ENCODE measurements around the gene YIPF4. TPM values are rescaled to one million over a fixed set of nuclear protein-coding genes. Genes with fewer than 3 reads are reported as not detected.
A peak's percentile ranks its signal among the peaks of the same experiment; 100 is the strongest.

Gene YIPF4
- 10.6 TPM for total RNA-seq

DNA sequence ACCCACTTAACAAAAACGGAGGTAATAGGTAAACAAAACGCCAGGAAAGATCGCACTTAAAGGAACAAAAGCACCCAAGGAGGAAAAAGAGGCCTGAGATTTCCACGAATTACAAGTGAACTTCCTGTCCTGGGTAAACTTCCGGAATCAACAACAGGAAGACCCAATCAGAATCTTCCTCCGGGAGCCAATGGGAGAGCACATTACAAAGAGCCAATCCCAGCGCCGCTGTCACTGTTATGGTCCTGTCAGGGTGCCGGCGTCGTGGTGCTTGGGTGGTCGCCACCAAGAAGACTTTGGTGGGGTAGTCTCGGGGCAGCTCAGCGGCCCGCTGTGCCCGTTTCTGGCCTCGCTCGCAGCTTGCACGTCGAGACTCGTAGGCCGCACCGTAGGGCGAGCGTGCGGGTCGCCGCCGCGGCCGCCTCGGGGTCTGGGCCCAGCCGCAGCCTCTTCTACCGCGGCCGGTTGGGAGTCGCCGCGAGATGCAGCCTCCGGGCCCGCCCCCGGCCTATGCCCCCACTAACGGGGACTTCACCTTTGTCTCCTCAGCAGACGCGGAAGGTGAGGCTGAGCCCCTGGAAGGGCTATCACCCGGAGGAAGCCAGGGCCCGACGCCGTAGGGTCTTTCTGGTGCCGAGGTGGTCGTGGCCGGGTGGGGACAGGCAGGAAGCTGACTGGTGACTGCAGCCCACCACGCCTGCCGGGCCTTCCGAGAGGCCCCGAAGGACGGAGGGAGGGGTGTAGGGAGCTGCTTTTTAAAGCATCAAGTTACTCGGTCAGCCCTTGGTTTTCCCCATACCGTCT, at the start of gene YIPF4:
Gene YIPF4, plus strand, starts transcription at position 231 of the 804 bp plus-strand sequence. Its CDS starts 252 bp downstream, at position 483.
- no peaks in the 10 kb centered on the region for H3K9me3 ChIP-seq
- H3K27me3 ChIP-seq, result no peaks in the 10 kb centered on the region
- peaks cover 50% of the 10 kb centered on the region for H3K4me1 ChIP-seq
- intact Hi-C loops (cut with DNase I), result no loop called here
- H3K36me3 ChIP-seq, result peaks cover 0 to 7% of the 10 kb centered on the region in 2 donors
- TF ChIP-seq POLR2AphosphoS5 (IDR thresholded peaks at IDR 0.05; ENCODE audit: insufficient read depth in 1 of 2, low read depth in 1 of 2) (peak; percentile 78 to 87), CTCF (IDR thresholded peaks at IDR 0.05) (no peak)
- peak within 1 kb of the TSS; percentile 96 to 99 for H3K4me3 ChIP-seq
- DNase-seq (ENCODE audit: extremely low spot score in 2 of 2), result peak in 1 of 2 donors; percentile 93
- peak within 1 kb of the TSS; percentile 83 for H3K27ac ChIP-seq

DNA sequence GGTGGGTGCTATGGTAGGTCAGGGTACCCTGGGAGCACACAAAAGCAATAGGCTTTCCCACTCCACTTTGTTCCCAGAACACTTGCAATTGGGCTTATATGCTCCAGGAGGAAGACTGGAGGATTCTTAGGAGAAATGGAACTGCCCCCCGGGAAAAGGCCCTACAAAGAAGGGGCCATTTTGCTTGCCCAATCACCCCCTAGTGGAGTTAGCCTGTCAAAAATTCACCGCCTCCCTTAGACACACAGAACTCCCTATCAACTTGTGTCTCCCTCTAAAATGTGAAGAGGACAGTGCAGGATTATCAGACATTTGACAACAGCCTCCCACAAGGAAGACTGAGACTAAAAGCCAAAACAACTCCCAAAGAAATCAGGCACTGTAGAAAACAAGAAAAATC, 49.5 kb upstream of the YIPF4 start:
- H3K36me3 ChIP-seq, result peaks cover 0 to 13% of the 10 kb centered on the region in 2 donors
- H3K9me3 ChIP-seq, result no peaks in the 10 kb centered on the region
- TF ChIP-seq POLR2AphosphoS5 (IDR thresholded peaks at IDR 0.05; ENCODE audit: insufficient read depth in 1 of 2, low read depth in 1 of 2) (no peak), POLR2A (IDR thresholded peaks at IDR 0.05) (no peak), CTCF (IDR thresholded peaks at IDR 0.05) (no peak)
- H3K27me3 ChIP-seq, result no peaks in the 10 kb centered on the region
- DNase-seq (ENCODE audit: extremely low spot score in 2 of 2), result no peak
- no peaks in the 10 kb centered on the region for H3K4me1 ChIP-seq
- intact Hi-C loops (cut with DNase I), result no loop called here
- no peak overlapping the region for H3K4me3 ChIP-seq
- H3K27ac ChIP-seq, result no peak overlapping the region

GRCh38 chr2:32229635-32230034, 48.1 kb upstream of the YIPF4 start:
- intact Hi-C loops (cut with DNase I), result loop anchor here (10.0 kb wide), 1 partner anchor 465 kb away; no protein-coding TSS in a partner anchor
- Histone ChIP-seq H3K36me3 (peaks cover 0 to 5% of the 10 kb centered on the region in 2 donors), H3K4me3 (no peak overlapping the region), H3K27ac (no peak overlapping the region), H3K27me3 (no peaks in the 10 kb centered on the region), H3K4me1 (no peaks in the 10 kb centered on the region), H3K9me3 (no peaks in the 10 kb centered on the region)
- DNase-seq (ENCODE audit: extremely low spot score in 2 of 2), result no peak
- no peak for TF ChIP-seq POLR2A (IDR thresholded peaks at IDR 0.05)
- no peak for TF ChIP-seq POLR2AphosphoS5 (IDR thresholded peaks at IDR 0.05; ENCODE audit: insufficient read depth in 1 of 2, low read depth in 1 of 2)
- TF ChIP-seq CTCF (IDR thresholded peaks at IDR 0.05), result no peak

DNA sequence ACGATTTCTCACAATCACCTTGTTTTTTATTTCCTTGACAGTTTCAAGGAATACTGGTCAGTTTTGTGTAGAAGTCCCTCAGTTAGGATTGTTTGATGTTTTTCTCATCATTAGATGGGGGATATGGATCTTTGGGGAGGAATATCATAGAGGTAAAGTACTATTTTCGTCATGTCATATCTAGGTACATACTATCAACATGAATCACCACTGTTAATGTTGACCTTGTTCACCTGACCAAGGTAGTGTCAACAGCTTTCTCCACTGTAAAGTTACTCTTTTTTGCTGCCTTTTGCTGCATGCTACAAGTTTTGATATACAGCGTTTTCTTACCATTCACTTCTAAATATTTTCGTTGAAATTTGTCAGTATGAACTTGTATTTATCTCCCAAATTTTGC, 45.7 kb upstream of the YIPF4 start:
- TF ChIP-seq POLR2AphosphoS5 (IDR thresholded peaks at IDR 0.05; ENCODE audit: insufficient read depth in 1 of 2, low read depth in 1 of 2), result no peak
- TF ChIP-seq CTCF (IDR thresholded peaks at IDR 0.05), result no peak
- no peak for TF ChIP-seq POLR2A (IDR thresholded peaks at IDR 0.05)
- intact Hi-C loops (cut with DNase I), result loop anchor here (10.0 kb wide), 1 partner anchor 463 kb away; no protein-coding TSS in a partner anchor
- H3K36me3 ChIP-seq, result no peaks in the 10 kb centered on the region
- no peak overlapping the region for H3K27ac ChIP-seq
- H3K27me3 ChIP-seq, result no peaks in the 10 kb centered on the region
- H3K9me3 ChIP-seq, result no peaks in the 10 kb centered on the region
- no peak overlapping the region for H3K4me3 ChIP-seq
- no peaks in the 10 kb centered on the region for H3K4me1 ChIP-seq
- no peak for DNase-seq (ENCODE audit: extremely low spot score in 2 of 2)

GRCh38 chr2:32235315-32235714, 42.4 kb upstream of the YIPF4 start:
- no peaks in the 10 kb centered on the region for H3K4me1 ChIP-seq
- H3K9me3 ChIP-seq, result no peaks in the 10 kb centered on the region
- H3K4me3 ChIP-seq, result no peak overlapping the region
- no peak for DNase-seq (ENCODE audit: extremely low spot score in 2 of 2)
- no peaks in the 10 kb centered on the region for H3K36me3 ChIP-seq
- H3K27ac ChIP-seq, result no peak overlapping the region
- H3K27me3 ChIP-seq, result no peaks in the 10 kb centered on the region
- TF ChIP-seq POLR2A (IDR thresholded peaks at IDR 0.05), result no peak
- TF ChIP-seq CTCF (IDR thresholded peaks at IDR 0.05), result no peak
- TF ChIP-seq POLR2AphosphoS5 (IDR thresholded peaks at IDR 0.05; ENCODE audit: insufficient read depth in 1 of 2, low read depth in 1 of 2), result no peak
- intact Hi-C loops (cut with DNase I), result loop anchor here (10.0 kb wide), 1 partner anchor 459 kb away; no protein-coding TSS in a partner anchor

Data from vagina (tissue), 2 donors.